ENCODE measurements around the gene VPS37B.
"Not testable (repeated sequence)": the region's sequence is repeated elsewhere in the genome, so short reads cannot be mapped to it uniquely, and the experiment has no call there.

The VPS37B gene

DNA sequence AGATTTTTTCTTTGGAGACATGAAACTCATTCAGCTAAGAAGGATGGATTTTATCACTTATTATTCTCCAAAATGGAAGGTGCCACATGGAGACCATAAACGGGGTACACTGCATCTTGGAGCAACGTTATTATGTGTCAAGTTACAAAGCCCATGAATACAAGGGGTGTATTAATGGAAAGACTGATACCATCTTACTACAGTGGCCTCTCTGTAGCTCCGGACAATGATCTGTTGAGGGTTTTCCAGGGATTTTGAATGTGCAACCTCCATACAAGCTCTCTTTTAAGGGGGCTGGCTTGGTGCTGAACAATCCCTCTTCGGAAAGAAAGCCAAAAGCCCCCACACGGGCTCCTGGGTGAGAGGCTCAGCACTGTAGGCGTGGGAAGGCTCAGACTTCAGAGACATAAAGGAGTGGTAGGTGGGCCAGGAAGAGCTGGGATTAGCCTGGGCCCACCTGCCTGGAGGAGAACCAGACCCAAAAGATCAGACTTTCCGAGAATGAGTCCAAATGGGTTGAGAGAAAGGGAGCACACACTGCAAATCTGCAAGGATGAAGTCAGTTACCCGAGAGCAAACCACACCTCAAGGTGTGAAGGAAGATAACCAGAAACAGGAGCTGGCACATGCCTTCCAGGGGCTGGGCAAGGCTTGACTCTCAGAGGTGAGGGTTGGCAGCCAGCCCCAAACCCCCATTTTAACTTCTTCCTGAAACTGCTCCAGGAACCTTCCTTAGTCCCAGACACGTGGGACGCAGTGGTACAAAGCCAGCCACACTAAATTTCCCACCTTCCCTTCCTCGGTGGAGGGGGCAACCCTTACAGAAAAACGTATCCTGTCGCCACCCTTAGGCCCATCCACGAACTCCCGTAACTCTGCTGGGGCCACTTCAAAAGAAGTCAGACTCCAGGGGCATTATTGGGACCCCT, 1.5 kb downstream of the VPS37B start:
- peak overlapping the region; percentile 64 for H3K4me3 ChIP-seq (replicated peaks; ENCODE audit: low read depth, low read length)
- DNase-seq (ENCODE audit: low read depth) = no peak
- TF ChIP-seq, protein P1, sequence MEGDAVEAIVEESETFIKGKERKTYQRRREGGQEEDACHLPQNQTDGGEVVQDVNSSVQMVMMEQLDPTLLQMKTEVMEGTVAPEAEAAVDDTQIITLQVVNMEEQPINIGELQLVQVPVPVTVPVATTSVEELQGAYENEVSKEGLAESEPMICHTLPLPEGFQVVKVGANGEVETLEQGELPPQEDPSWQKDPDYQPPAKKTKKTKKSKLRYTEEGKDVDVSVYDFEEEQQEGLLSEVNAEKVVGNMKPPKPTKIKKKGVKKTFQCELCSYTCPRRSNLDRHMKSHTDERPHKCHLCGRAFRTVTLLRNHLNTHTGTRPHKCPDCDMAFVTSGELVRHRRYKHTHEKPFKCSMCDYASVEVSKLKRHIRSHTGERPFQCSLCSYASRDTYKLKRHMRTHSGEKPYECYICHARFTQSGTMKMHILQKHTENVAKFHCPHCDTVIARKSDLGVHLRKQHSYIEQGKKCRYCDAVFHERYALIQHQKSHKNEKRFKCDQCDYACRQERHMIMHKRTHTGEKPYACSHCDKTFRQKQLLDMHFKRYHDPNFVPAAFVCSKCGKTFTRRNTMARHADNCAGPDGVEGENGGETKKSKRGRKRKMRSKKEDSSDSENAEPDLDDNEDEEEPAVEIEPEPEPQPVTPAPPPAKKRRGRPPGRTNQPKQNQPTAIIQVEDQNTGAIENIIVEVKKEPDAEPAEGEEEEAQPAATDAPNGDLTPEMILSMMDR (IDR thresholded peaks at IDR 0.05; ENCODE audit: low read length, missing control alignments) = no peak

DNA sequence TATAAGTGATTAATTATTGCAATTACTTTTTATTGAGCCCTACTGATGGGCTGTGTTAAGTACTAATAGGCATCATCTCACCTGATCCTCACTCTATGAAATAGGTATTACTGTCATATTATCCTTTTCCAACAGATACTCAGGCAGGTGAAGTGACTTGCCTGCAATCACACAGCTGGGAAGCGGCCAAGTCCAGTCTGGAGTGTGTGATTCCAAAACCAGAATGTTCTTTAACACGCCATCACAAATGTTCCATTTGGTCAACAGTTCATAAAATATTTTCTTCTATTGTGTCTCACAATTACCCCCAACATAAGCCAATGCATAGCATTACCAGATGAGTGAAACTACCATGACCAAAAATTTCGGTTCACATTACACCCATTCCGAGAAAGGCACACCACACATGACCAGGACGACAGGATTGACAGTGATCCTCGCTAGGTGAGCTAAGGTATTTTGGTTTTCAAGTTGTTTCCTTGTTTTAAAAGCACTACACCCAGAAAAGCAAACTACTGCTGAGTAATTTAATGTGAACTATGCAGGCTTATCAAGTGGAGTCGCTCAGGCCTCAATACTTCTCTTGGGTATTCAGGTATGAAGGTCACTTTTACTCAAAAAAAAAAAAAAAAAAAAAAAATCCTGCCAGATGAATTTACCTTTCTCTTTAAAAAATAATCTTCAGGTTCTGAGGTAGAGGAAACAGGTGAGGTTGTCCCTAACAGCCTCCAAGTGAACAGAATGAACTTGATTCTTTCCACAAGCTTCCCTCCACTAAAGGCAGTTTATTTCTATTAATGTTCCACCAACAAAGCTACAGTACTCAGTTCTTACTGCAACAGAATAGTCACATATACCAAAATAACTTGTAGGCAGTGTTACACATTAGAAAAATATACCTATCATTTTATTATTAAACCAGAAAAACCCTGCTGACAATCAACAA, 2.4 kb downstream of the VPS37B start:
- DNase-seq (ENCODE audit: low read depth) = no peak
- peak overlapping the region; percentile 64 for H3K4me3 ChIP-seq (replicated peaks; ENCODE audit: low read depth, low read length)
- TF ChIP-seq, protein P1 (IDR thresholded peaks at IDR 0.05; ENCODE audit: low read length, missing control alignments) = no peak

DNA sequence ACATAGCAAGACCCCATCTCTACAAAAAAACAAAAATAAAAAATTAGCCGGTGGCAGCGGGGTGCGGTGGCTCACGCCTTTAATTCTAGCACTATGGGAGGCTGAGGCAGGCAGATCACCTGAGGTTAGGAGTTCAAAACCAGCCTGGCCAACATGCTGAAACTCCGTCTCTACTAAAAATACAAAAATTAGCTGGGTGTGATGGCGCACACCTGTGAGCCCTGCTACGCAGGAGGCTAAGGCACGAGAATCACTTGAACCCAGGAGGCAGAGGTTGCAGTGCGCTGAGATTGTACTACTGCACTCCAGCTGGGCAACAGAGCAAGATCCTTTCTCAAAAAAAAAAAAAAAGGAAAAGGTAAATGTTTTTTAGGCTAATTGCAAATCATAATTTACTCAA, 3.2 kb downstream of the VPS37B start:
- DNase-seq (ENCODE audit: low read depth); H3K4me3 ChIP-seq (replicated peaks; ENCODE audit: low read depth, low read length): not testable (repeated sequence)

DNA sequence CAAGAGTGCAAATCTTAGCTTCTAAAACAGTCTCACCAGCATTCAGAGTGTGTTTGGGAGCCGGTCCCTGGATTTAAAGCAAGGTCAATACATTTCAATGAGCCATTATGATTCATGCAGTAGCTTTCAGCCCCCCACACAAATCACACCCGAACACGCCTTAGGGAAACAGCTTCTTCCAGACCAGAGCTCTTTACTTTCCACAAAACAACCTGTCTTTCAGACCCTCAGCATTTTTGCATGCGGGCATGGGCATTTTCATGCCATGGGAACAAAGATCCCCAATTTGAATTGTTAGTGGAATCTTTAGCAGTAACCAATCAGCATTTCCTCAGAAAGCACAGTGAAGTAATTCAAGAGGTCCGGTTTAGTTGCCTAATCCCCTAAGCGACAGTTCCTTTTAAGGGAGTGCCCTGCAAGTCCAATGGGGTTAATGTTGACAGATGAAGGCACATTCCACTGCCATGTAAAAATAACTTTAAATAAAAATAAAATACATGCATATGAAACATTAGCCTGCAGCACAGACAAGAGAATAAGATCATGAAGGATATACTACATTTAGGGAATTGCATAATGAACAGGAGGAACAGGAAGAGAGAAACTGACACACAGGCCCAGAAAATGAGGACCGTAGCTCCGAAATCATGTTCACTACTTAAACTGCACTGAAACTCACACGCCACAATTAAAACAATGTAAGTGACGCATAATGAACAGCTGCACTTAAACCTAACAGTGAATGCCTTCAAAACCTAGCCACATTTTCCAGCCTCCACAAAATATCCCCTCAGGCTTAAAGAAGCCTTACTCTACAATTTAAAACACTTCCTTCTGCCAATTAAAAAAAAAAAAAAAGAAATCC, 4.0 kb downstream of the VPS37B start:
- peak; percentile 58 for DNase-seq (ENCODE audit: low read depth)
- H3K4me3 ChIP-seq (replicated peaks; ENCODE audit: low read depth, low read length) = peak overlapping the region; percentile 8
- TF ChIP-seq, protein P1 (IDR thresholded peaks at IDR 0.05; ENCODE audit: low read length, missing control alignments) = no peak

DNA sequence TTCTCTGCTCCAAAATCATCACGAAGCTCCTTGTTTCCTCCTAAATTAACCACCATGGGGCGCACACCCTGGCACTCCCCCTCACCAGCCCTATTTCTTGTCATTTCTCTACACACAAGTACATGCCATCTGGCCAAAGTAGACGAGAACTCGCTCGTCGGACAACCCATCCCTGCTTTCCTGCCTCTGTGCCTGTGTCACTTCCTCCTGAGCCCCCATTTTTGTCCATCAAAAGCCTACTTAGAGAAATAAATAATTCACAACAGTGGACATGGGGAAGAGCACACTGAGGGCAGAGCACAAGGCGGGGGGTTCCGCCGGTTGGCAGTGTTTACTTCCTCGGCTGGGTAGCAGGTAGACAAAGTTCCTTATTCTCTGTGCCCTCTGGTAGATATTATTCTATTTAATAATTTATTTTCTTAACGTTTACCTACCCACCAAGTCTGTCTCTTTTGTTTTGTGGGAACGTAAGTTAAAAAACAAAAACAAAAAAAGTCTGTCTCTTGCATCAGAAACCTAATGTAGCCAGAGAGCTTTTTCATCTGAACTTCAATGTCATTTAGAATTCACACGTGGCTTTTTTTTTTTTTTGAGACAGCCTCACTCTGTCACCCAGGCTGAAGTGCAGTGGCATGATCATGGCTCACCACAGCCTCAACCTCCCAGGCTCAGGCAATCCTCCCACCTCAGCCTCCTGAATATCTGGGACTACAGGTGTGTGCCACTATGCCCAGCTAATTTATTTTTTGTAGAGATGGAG, 6.0 kb downstream of the VPS37B start:
- DNase-seq (ENCODE audit: low read depth) = no peak
- H3K4me3 ChIP-seq (replicated peaks; ENCODE audit: low read depth, low read length) = no peak overlapping the region
- TF ChIP-seq, protein P1 (IDR thresholded peaks at IDR 0.05; ENCODE audit: low read length, missing control alignments) = no peak

- DNase-seq (ENCODE audit: low read depth) = peak; percentile 88
- TF ChIP-seq, protein P1 (IDR thresholded peaks at IDR 0.05; ENCODE audit: low read length, missing control alignments) = no peak
- peak overlapping the region; percentile 27 for H3K4me3 ChIP-seq (replicated peaks; ENCODE audit: low read depth, low read length)
These were observed 7.6 kb downstream of the VPS37B start for GRCh38 chr12:122888232-122888752.
